HG02870 (cell line): ENCODE data around the gene UBTF.
"Not testable (repeated sequence)": the region's sequence is repeated elsewhere in the genome, so short reads cannot be mapped to it uniquely, and the experiment has no call there.

Experiments used
- ATAC-seq: cut with Tn5 transposase; IDR thresholded peaks from one replicate; pipeline ENCODE4 v1.9.1; 2021; ENCODE audit warnings: mild to moderate bottlenecking, moderate library complexity; ENCODE audit not compliant: unreplicated experiment

The UBTF gene

GRCh38 chr17:44247440-44247841 lies 28.0 kb upstream of the UBTF start:
- ATAC-seq = no peak

DNA sequence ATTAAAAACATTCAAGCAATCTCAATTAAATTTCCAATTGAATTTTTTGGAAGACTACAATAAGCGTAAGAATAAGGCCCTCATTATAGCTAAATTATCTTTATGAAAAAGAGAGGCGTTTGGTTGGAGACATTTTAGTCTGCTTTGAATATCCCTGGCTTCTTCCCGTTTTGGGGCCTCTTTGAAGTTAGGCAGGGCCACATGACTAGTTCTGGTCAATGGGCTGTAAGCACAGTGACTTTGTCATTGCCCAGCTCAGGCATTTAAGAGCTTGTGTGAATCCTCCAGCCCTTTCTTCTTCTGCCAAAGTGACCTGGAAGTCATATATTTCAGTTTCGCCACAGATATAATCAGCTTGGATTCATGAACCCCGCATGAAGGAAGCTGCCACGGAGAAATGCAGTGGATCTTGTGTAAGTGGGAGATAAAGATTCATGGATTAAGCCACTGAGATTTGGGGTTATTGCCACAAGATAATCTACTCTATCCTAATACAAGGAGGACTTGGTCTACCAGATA lies 21.7 kb upstream of the UBTF start:
- ATAC-seq = no peak

DNA sequence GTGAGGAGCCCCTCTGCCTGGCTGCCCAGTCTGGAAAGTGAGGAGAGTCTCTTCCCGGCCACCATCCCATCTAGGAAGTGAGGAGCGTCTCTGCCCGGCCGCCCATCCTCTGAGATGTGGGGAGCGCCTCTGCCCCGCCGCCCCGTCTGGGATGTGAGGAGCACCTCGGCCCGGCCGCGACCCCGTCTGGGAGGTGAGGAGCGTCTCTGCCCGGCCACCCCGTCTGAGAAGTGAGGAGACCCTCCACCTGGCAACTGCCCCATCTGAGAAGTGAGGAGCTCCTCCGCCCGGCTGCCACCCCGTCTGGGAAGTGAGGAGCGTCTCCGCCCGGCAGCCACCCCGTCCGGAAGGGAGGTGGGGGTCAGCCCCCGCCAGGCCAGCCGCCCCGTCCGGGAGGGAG lies 18.4 kb upstream of the UBTF start:
- ATAC-seq = not testable (repeated sequence)

DNA sequence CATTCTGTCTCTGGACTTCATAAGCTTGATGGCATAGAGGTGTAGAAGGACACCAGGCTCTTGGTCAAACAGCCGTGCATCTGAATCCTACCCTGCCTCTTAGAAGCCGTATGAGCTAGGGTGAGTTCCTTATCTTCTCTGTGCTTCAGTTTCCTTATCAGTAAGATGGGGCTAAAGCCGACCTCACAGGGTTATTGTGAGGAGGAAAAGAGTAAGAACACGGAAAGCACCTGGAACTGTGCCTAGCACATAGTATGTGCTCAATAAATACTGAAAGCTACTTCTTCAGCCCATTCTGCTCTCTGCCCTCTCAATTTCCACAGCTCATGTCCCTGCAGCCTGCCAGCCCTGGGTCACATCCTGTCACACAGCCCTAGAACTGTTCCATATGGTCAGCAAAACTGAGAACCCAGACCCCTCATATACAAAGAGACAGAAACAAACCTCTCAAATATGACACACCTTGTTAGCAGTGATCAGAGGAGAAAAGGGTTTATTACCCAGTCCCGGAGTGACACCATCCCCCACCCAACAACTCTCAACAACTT lies 17.0 kb upstream of the UBTF start:
- no peak for ATAC-seq

GRCh38 chr17:44235583-44235936 lies 16.1 kb upstream of the UBTF start:
- no peak for ATAC-seq

- no peak for ATAC-seq
These were observed 14.1 kb upstream of the UBTF start for GRCh38 chr17:44233582-44233981.

DNA sequence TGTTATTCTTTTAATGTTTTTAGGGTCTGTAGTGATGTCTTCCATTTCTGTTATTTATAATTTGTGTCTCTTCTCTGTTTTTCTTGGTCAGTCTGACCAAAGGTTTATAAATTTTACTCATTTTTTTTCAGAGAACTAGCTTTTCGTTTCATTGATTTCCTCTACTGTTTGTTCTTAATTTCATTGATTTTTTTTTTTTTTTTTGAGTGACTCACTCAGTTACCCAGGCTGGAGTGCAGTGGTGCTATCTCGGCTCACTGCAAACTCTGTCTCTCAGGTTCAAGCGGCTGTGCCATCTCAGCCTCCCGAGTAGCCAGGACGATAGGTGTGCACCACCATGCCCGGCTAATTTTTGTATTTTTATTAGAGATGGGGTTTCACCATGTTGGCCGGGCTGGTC lies 12.6 kb upstream of the UBTF start:
- no peak for ATAC-seq

- ATAC-seq = no peak
These were observed 10.7 kb upstream of the UBTF start for GRCh38 chr17:44230140-44230539.

- no peak for ATAC-seq
These were observed 9.6 kb upstream of the UBTF start for GRCh38 chr17:44229090-44229489.

GRCh38 chr17:44223541-44224071 lies 4.1 kb upstream of the UBTF start:
- ATAC-seq = no peak

DNA sequence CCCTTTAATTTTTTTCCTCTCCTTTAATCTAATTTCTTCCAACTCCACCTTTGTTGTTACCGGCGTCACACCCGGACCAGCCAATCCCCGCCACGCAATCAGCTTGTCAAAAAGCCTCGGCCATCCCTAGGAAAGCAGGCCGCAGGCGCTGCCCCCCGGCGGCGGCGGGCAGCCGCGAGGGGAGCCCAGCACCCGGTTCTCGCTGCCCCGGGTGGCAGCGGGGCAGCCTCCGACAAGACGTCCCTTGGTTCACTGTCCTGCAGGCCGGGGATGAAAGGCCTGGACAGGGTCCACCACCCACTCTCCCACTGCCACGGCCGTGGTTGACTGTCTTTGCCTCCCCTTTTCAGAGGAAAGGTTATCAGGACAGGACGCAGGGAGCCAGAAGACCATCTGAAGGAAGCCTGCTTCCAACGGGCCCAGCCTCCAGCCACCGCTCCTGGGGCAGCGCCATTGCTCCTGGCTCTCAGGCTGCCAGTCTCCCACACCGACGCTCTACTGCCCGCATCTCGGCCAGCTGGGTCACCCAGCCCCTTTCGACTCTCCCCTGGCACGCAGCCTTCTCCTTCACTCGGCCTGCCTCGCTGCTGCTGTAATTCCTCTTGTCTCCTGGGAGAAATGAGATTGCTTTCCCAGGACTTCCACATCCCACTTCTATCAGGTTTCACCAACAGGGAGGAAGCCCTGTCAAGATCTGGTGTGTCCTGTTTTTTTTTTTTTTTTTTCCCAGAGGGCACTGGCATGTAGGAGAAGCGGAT lies 2.8 kb upstream of the UBTF start:
- ATAC-seq = no peak

DNA sequence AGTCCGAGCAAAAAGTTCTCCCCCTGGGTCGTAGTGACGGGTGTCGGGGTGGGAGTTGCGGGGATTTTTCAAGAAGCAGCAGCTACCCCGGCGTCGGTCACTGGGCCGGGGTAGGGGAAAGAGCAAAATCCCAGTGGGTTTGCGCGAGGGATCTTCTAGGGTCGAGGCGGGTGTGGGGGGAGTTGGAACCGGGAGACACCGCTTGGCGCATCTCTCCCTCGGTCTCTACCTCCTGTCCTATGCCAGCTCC lies 2.3 kb upstream of the UBTF start:
- ATAC-seq = no peak

DNA sequence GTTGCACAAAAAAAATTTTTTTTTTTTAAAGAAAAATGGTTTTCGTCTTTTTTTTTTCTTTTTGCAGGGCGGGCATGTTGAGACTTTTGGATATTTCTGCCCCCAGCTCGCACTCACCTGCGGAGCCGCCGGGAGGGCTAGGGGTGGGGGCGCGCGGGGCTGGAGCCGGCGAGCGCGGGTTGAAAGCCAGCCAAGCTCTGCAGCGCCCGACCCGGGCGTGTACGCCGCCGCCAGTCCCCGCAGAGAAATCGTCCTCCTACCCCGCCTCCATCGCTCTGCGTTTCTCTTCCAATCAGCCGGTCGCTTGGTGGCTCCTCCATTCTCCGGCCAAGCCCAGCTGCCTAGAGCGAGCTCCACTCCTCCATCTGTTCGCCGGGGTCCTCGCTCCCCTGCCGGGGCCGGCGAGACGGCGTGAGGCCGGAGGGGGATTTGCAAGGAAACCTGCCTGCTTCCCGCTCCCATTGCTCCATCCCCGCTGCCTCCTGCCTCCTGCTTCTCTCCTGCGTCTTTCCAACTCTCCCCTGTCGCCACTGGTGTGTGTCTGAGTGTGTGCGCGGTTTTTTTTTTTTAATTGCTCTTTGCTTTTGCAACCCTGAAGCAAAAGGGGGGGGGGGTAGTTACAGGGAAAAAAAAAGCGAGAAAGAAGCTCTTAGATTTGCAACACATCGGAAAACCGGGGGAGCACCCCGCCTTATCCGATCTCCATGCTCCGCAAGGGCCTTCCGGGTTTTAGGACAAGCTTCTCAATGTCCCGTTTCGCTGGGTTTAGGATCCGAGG lies 1.8 kb upstream of the UBTF start:
- ATAC-seq = no peak

DNA sequence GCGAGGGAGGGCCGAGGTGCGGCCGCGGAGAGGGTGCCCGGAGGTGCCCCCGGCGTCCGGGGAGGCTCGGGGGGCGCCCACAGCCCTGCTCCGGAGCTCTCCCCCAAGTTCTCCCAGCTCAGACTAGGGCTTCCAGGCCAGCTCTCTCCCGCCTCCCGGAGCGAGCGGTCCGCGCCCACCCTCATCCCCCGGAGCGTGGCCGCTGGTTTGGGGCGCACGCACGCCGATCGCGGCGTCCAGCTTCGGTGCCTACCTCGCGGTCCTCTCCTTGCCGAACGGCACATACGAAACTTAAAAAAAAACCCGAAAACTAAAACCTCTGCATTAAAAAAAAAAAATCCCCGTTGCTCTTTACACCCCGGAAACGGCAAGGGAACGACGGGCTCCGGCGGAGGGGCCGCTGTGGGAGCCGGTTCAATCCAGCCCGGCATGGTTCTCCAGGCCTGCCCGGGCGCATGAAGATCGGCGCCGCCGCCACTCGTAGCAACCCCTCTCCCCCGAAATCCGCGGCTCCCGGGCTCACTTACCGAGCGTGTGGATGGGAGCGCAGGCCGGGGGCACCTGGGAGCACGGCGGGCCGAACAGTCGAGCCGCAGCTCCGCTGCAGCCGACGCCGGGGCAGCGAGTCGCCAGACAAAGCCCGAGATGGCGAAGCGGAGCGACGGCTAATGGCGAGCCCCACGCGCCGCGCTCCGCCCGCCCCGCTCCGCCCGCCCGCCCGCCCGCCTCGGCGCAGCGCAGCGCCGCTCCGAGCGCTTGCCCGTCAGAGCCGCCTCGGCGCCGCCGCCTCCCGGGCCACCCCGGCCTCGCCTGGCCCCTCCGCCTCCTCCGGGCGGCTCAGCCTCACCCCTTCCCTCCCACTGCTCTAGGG lies 973 bp upstream of the UBTF start:
- no peak for ATAC-seq

GRCh38 chr17:44219108-44219615 lies 313 bp downstream of the UBTF start:
- ATAC-seq = peak; percentile 17

DNA sequence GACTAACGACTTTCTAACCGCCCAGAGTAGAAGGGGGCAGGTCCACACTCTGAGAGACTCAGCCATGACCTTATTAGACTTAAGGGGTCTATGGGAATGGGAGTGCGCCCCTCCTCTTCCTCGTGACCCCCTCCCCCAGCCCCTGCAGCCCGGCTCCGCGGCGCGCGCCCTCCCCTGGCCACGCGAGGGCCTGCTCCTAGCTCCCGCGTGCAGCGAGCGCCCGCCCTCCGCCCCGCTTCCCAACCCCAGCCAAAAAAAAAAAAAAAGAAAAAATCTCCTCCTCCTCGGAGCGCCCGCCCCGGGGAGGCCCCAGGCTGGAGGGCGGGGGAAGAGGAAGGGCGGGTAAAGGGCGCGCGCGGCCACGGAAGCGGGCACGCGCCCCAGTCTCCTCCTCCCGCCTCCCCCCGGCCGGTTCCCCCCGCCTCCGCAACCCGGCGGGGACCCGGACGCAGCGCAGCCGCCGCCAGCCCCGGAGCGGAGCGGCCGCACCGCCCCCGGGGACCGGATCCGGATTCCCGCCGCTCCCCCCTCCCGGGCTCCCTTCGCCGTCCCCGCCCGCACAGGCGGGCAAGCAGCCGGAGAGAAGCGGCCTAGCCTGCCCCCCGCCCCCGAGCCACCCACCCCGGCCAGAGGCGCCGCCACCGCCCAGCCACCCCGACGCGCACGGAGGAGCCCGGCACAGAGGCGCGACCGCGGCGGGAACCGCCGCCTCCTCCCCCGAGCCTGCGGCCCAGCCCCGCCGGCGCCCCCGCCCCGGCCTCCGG lies 949 bp downstream of the UBTF start:
- peak; percentile 29 for ATAC-seq

DNA sequence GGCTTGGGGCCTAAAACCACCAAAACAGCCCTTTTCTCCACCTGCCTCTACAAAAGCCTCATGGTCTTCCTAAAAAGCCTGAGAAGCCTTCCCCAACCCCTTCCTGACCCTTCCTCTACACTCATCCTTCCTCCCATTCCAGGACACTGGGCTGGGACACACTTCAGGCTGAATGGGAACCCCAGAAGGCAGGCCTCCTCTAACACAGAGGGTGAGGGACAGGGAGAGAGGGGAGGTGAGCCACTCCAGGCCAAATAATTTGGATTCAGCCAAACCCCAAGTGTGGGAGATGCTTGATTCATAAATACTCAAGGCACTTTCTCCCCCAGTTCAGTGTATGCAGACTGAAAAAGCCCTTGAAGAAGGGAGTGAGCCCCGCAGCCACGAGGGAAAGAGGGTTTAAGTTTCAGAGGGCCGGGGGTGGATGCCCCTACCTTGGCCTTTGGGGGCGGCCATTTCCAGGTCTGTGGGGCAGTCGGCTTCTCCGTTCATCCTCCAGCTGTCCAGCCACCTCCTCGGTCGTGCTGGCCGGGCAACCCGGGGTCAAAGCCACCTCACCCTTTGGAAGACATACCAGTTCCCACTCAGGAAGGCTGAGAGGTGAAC lies 1.6 kb downstream of the UBTF start:
- peak; percentile 1 for ATAC-seq

DNA sequence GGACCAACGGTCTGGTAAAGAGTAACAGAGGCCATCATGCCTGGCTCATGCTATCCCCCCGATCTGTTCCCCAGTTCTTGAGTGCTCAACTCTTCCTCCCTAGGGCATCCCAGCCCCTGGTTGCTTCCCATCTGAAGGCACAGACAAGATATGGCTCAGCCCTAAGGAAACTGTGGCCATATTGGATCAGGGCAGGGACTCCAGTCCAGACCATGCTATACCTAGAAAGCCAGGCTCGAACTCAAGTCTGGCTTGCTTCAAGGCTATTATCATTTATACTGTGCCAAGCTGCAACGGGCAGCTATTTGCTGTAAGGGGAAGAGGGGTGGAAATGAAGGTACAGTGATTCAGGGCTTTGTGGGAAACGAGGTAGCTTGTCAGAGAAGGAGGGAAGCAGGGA lies 2.8 kb downstream of the UBTF start:
- ATAC-seq = no peak

GRCh38 chr17:44216173-44216572 lies 3.3 kb downstream of the UBTF start:
- ATAC-seq = no peak

GRCh38 chr17:44214896-44215295 lies 4.6 kb downstream of the UBTF start:
- ATAC-seq = no peak
